Common myeloid progenitor, CD34-positive (primary cell): ENCODE measurements around the gene BGLAP.

Experiments
- CTCF ChIA-PET: fragments of 350-600 bp; sonication (Branson Sonifier 250); formaldehyde crosslinking; loops from one replicate; lab custom pipeline; 2021; ENCODE audit warnings: antibody characterized with exemption; lab: Charles Lee
- POLR2A ChIA-PET: fragments of 350-600 bp; sonication (Branson Sonifier 250); formaldehyde crosslinking; loops from one replicate; lab custom pipeline; 2021; ENCODE audit warnings: antibody characterized with exemption; lab: Charles Lee
- DNase-seq, 3 donors: peaks; one replicate each; pipeline versions ENCODE4 v3.0.0 to v3.0.0-alpha.2; 2013
- H3K27ac ChIP-seq, 2 experiments: 1 replicate in 1 of 2; 2 replicates in 1 of 2; pipeline ENCODE4 v1.7.0; 2013; ENCODE audit warnings: inconsistent platforms in 2 of 2, low read length in 2 of 2, mild to moderate bottlenecking in 2 of 2, low read depth in 1 of 2, moderate library complexity in 1 of 2; ENCODE audit not compliant: severe bottlenecking in 2 of 2, insufficient read depth in 1 of 2, poor library complexity in 1 of 2
- H3K27me3 ChIP-seq, 5 experiments: replicated peaks in 2 of 5; 1 replicate in 3 of 5; 2 replicates in 2 of 5; pipeline versions ENCODE4 v1.6.1 to v1.7.0; 2013; ENCODE audit warnings: low read length in 4 of 5, mild to moderate bottlenecking in 2 of 5, moderate library complexity in 2 of 5, inconsistent platforms in 1 of 5; ENCODE audit not compliant: insufficient read depth in 5 of 5, control insufficient read depth in 4 of 5
- H3K36me3 ChIP-seq, 4 experiments: 1 replicate in 2 of 4; 2 replicates in 2 of 4; pipeline versions ENCODE4 v1.6.1 to v1.7.0; 2013; ENCODE audit warnings: low read length in 3 of 4, control low read depth in 1 of 4, mild to moderate bottlenecking in 1 of 4; ENCODE audit not compliant: control insufficient read depth in 4 of 4, insufficient read depth in 4 of 4
- H3K4me1 ChIP-seq, 4 experiments: 1 replicate in 3 of 4; 2 replicates in 1 of 4; pipeline versions ENCODE4 v1.6.1 to v1.7.1; 2013; ENCODE audit warnings: low read length in 3 of 4, mild to moderate bottlenecking in 3 of 4, control low read depth in 1 of 4, inconsistent platforms in 1 of 4, moderate library complexity in 1 of 4; ENCODE audit not compliant: control insufficient read depth in 4 of 4, insufficient read depth in 4 of 4; ENCODE audit errors: control extremely low read depth in 1 of 4
- H3K4me3 ChIP-seq, 7 experiments: 1 replicate in 4 of 7; 2 replicates in 3 of 7; pipeline versions ENCODE4 v1.5.1 to v1.7.0; 2013; ENCODE audit warnings: mild to moderate bottlenecking in 7 of 7, low read length in 6 of 7, moderate library complexity in 6 of 7, inconsistent platforms in 2 of 7, low read depth in 2 of 7, control low read depth in 1 of 7; ENCODE audit not compliant: insufficient read depth in 4 of 7, control insufficient read depth in 1 of 7; ENCODE audit errors: extremely low read depth in 1 of 7
- H3K9me3 ChIP-seq, 5 experiments: 1 replicate in 4 of 5; 2 replicates in 1 of 5; pipeline versions ENCODE4 v1.6.1 to v1.7.1; 2013; ENCODE audit warnings: low read length in 4 of 5, mild to moderate bottlenecking in 2 of 5, inconsistent platforms in 1 of 5, low read depth in 1 of 5, moderate library complexity in 1 of 5; ENCODE audit not compliant: control insufficient read depth in 4 of 5, insufficient read depth in 2 of 5; ENCODE audit errors: control extremely low read depth in 1 of 5
- WGBS: methylation state at CpG from one replicate; pipeline ENCODE4 v1.1.5; 2013; ENCODE audit not compliant: insufficient coverage; 5-methylcytosine and 5-hydroxymethylcytosine counted together

BGLAP gene

DNA sequence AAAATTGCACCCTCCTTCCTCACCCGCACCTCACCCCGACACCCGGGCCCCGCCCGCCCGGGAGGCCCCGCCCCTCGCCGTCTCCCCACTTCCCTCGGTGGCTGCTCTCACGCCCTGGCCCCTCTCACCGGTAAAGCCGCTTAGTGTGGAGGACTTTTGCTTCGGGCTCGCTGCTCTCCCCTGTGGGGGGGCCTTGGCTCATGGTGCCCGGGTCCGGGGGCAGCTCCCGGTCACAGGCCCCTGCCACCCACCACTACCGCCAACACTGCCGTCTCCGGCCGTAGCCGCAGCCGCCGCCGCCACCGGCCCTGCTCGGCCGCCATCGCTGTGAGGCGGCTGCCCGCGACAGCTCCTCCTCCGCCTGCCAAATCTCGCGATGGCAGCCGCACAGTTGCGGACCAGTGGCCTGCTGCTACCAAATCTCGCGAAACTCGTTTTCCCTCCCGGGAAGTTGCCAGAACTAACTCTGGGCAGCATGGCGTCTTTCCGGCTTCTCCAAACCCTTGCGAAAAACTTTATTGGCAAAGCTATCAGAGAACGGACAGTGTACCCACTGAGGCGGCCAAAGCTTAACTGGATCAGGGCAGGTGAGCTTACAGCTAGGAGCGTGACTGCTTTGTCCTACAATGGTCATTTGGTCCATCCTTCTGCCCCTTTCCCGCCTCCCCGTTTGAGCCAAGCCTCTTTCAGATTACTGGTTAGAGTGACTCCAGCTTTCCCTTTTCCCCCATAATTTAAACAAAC lies 40.7 kb downstream of the BGLAP start, which contains the start of gene SMG5:
TSS of gene SMG5 (minus strand) at position 347 of the 744 bp plus-strand sequence. CDS start at position 202, 145 bp downstream.
- POLR2A ChIA-PET = interaction anchor here (0.6 to 1.3 kb wide), 5 partner anchors 9 to 349 kb away, joined by 3 to 5 read pairs (median 3); no protein-coding TSS in a partner anchor
- 0% methylated on average over 41 of the region's 50 CpGs for WGBS

DNA sequence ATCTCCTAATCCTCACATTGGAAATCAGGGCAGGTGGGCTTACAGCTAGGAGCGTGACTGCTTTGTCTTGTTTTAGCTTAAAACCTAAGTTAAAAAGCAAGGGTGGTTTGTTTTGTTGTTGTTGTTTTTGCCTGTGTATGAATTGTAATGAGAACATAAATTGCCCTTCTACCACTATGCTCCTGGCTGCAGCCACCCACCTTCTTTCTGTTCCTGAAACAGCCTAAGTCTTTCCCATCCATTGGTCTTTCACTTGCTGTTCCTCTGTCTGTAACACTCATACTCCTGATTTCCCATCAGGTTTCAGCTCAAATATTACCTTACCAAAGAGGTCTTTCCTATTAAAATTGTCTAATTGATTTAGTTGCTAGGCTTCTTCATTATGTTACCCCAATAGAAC lies 41.5 kb downstream of the BGLAP start:
- H3K27ac ChIP-seq = peak overlapping the region; percentile 85 to 95
- no CpG with 5 or more reads among the region's 1 CpG for WGBS
- no peaks in the 10 kb centered on the region for H3K27me3 ChIP-seq
- H3K36me3 ChIP-seq = peaks cover 0 to 28% (median 10%) of the 10 kb centered on the region in 4 experiments
- H3K9me3 ChIP-seq = no peaks in the 10 kb centered on the region
- CTCF ChIA-PET = interaction anchor here (1.0 to 2.0 kb wide), 9 partner anchors 8 to 60 kb away, joined by 3 to 6 read pairs (median 4); no protein-coding TSS in a partner anchor
- peaks cover 11 to 25% (median 21%) of the 10 kb centered on the region in 4 experiments for H3K4me1 ChIP-seq
- DNase-seq = no peak
- peak overlapping the region in 6 of 7 experiments; percentile 86 to 98 (median 94) for H3K4me3 ChIP-seq
- POLR2A ChIA-PET = interaction anchor here (0.5 to 1.3 kb wide), 2 partner anchors 36 to 45 kb away, joined by 3 to 4 read pairs; no protein-coding TSS in a partner anchor

More for the DNA sequence above, 40.7 kb downstream of the BGLAP start, which contains the start of gene SMG5:
- Histone ChIP-seq H3K4me1 (peaks cover 11 to 25% (median 21%) of the 10 kb centered on the region in 4 experiments), H3K27ac (peak within 1 kb of the TSS; percentile 85 to 95), H3K27me3 (no peaks in the 10 kb centered on the region), H3K36me3 (peaks cover 6 to 34% (median 17%) of the 10 kb centered on the region in 4 experiments), H3K9me3 (no peaks in the 10 kb centered on the region), H3K4me3 (peak within 1 kb of the TSS; percentile 48 to 98 (median 90))
- peak; percentile 99 for DNase-seq
- CTCF ChIA-PET = interaction anchor here (1.0 to 3.0 kb wide), 10 partner anchors 9 to 61 kb away, joined by 3 to 13 read pairs (median 4); no protein-coding TSS in a partner anchor

DNA sequence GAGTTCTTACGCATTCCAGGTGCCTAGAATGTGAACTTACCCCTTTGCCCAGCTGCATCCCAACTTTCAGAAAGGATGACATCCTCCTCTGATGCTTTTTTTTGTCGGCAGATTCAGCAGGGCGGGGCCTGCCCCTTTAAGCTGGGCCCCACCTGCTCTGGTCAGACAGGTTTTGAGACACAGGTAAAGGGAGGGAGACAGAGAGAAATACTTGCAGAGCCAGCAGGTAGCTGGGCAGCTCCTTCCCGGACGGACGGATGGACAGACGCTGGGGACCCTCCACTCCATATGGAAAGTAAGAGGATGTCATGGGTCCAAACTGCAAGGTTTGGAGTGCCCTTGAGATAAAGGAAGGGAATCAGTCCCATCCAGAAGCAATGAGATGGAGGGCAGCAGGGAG lies 42.1 kb downstream of the BGLAP start, which contains the start of gene TMEM79:
TSS of gene TMEM79 (plus strand) at position 214 of the 400 bp plus-strand sequence. CDS start 902 bp downstream, outside the sequence.
- 98% methylated on average over 7 of the region's 7 CpGs for WGBS
- Histone ChIP-seq H3K4me1 (peaks cover 11 to 25% (median 21%) of the 10 kb centered on the region in 4 experiments), H3K27ac (peak within 1 kb of the TSS; percentile 85 to 95), H3K4me3 (peak within 1 kb of the TSS; percentile 48 to 98 (median 90)), H3K9me3 (no peaks in the 10 kb centered on the region), H3K36me3 (peaks cover 0 to 25% (median 9%) of the 10 kb centered on the region in 4 experiments), H3K27me3 (no peaks in the 10 kb centered on the region)
- no peak for DNase-seq
- ChIA-PET CTCF (interaction anchor here (0.6 to 2.0 kb wide), 7 partner anchors 11 to 59 kb away, joined by 3 to 6 read pairs (median 4); no protein-coding TSS in a partner anchor), POLR2A (interaction anchor here (1.3 kb wide), 1 partner anchor 35 kb away, joined by 3 read pairs; no protein-coding TSS in a partner anchor)

DNA sequence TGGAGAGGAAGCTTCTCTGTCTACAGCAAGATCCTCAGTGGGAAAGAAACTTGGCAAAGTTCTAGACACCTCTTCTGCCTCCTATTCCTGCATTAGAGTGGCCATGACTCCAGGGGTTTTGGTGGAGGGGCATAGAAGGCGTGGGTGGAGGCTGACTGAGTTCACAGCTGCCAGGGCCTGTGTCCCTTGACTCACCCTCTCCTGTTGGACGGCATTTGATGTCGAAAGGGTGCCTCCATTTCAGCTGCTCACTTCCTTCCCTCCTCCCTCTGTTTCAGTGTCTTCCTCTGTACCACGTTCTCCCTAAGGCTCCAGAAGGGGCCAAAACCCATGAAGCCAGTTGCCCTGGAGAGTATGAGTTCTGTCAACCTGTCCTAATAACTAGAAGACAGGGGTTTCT lies 42.8 kb downstream of the BGLAP start:
- H3K27ac ChIP-seq = no peak overlapping the region
- peaks cover 11 to 25% (median 21%) of the 10 kb centered on the region in 4 experiments for H3K4me1 ChIP-seq
- WGBS = 100% methylated on average over 2 of the region's 4 CpGs
- H3K9me3 ChIP-seq = no peaks in the 10 kb centered on the region
- ChIA-PET CTCF (interaction anchor here (0.8 to 1.8 kb wide), 2 partner anchors 22 to 35 kb away, joined by 3 to 6 read pairs; no protein-coding TSS in a partner anchor), POLR2A (interaction anchor here (0.5 kb wide), 1 partner anchor 190 kb away, joined by 3 read pairs; no protein-coding TSS in a partner anchor)
- H3K4me3 ChIP-seq = no peak overlapping the region
- peaks cover 0 to 22% (median 8%) of the 10 kb centered on the region in 4 experiments for H3K36me3 ChIP-seq
- no peaks in the 10 kb centered on the region for H3K27me3 ChIP-seq
- DNase-seq = no peak

DNA sequence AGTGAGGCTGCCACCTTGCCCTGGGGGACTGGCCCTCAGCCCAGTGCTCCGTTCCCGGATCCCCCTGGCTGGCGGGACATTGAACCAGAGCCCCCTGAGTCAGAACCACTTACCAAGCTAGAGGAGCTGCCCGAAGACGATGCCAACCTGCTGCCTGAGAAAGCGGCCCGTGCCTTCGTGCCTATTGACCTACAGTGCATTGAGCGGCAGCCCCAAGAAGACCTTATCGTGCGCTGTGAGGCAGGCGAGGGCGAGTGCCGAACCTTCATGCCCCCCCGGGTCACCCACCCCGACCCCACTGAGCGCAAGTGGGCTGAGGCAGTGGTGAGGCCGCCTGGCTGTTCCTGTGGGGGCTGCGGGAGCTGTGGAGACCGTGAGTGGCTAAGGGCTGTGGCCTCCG lies 43.5 kb downstream of the BGLAP start:
- CTCF ChIA-PET = interaction anchor here (0.8 to 0.9 kb wide), 2 partner anchors 9 to 21 kb away, joined by 3 read pairs; no protein-coding TSS in a partner anchor
- H3K27ac ChIP-seq = no peak overlapping the region

DNA sequence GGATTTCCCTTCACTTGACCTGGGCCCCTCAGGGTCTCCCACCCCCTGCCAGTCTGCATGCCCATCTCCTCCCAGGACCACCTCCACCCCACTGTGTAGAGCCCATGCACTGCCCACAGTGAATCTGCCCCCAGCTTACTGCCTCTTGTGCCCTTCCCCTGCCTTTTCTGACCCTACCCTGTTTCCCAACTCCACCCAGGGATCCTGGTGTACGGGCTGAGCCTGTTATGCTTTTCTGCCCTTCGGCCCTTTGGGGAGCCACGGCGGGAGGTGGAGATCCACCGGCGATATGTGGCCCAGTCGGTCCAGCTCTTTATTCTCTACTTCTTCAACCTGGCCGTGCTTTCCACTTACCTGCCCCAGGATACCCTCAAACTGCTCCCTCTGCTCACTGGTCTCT lies 44.1 kb downstream of the BGLAP start:
- CTCF ChIA-PET = interaction anchor here (0.9 to 1.1 kb wide), 3 partner anchors 8 to 36 kb away, joined by 3 to 4 read pairs (median 3); no protein-coding TSS in a partner anchor
- no peaks in the 10 kb centered on the region for H3K27me3 ChIP-seq
- peaks cover 0 to 21% (median 8%) of the 10 kb centered on the region in 4 experiments for H3K36me3 ChIP-seq
- no peaks in the 10 kb centered on the region for H3K9me3 ChIP-seq
- no peak overlapping the region for H3K4me3 ChIP-seq
- WGBS = 93% methylated on average over 6 of the region's 8 CpGs
- POLR2A ChIA-PET = no interaction called here
- H3K4me1 ChIP-seq = peaks cover 11 to 26% (median 20%) of the 10 kb centered on the region in 4 experiments
- H3K27ac ChIP-seq = no peak overlapping the region
- DNase-seq = no peak

More for the DNA sequence above, 43.5 kb downstream of the BGLAP start:
- Histone ChIP-seq H3K36me3 (peaks cover 0 to 20% (median 8%) of the 10 kb centered on the region in 4 experiments), H3K27me3 (no peaks in the 10 kb centered on the region), H3K9me3 (no peaks in the 10 kb centered on the region), H3K4me1 (peaks cover 11 to 25% (median 21%) of the 10 kb centered on the region in 4 experiments), H3K4me3 (no peak overlapping the region)
- WGBS = 94% methylated on average over 19 of the region's 21 CpGs
- POLR2A ChIA-PET = no interaction called here
- DNase-seq = no peak
